Panc1 (cell line): ENCODE data around the gene GRM1. TPM values are rescaled to one million over a fixed set of nuclear protein-coding genes. Genes with fewer than 3 reads are reported as not detected.

ENCODE experiments used
- ATAC-seq: fragments of 200-7000 bp; cut with Tn5 transposase; 2 replicates; pipeline ENCODE4 v1.9.1; 2020; ENCODE audit warnings: mild to moderate bottlenecking, moderate library complexity
- BruUV-seq: library from RNA; stranded (reverse); fragments of 400-500 nt; replicated peaks from 2 replicates; lab custom pipeline; 2021; lab: Mats Ljungman, UMichigan
- CTCF ChIA-PET: fragments of 300-600 bp; sonication (Branson Sonifier 250); formaldehyde crosslinking; loops from one replicate; lab custom pipeline; 2022; ENCODE audit warnings: antibody characterized with exemption; lab: Charles Lee
- POLR2A ChIA-PET: fragments of 300-600 bp; sonication (Branson Sonifier 250); formaldehyde crosslinking; loops from one replicate; lab custom pipeline; 2022; ENCODE audit warnings: antibody characterized with exemption; lab: Charles Lee
- DNase-seq: peaks from one replicate; pipeline ENCODE4 v3.0.0-alpha.2; 2010; ENCODE audit warnings: low read depth, low spot score
- H3K27ac ChIP-seq: 2 replicates; pipeline ENCODE4 v1.5.1; 2011; ENCODE audit warnings: mild to moderate bottlenecking, low read length, inconsistent platforms
- H3K27me3 ChIP-seq: fragments of 200-500 bp; sonication (Bioruptor generic); 2 replicates; pipeline ENCODE4 v1.6.0; 2014; ENCODE audit warnings: low read length, inconsistent platforms; ENCODE audit not compliant: control insufficient read depth, insufficient read depth
- H3K36me3 ChIP-seq: fragments of 200-500 bp; sonication (Bioruptor generic); 2 replicates; pipeline ENCODE4 v1.5.1; 2014; ENCODE audit warnings: inconsistent platforms, mild to moderate bottlenecking, low read length, moderate library complexity; ENCODE audit not compliant: control insufficient read depth, insufficient read depth
- H3K4me1 ChIP-seq: 2 replicates; pipeline ENCODE4 v1.5.1; 2011; ENCODE audit warnings: inconsistent platforms, mild to moderate bottlenecking, low read length, moderate library complexity; ENCODE audit not compliant: control insufficient read depth, insufficient read depth
- H3K4me3 ChIP-seq, 2 experiments: 2 replicates each; pipeline ENCODE4 v1.5.1; 2011 to 2012; ENCODE audit warnings: low read depth in 2 of 2, low read length in 2 of 2, mild to moderate bottlenecking in 2 of 2, inconsistent platforms in 1 of 2, moderate library complexity in 1 of 2
- H3K9me3 ChIP-seq: fragments of 200-500 bp; sonication (Bioruptor generic); 2 replicates; pipeline ENCODE4 v1.5.1; 2014; ENCODE audit warnings: low read depth, mild to moderate bottlenecking, inconsistent platforms, low read length, moderate library complexity; ENCODE audit not compliant: control insufficient read depth, insufficient read depth
- POLR2AphosphoS5 ChIP-seq: IDR thresholded peaks from 2 replicates; pipeline ENCODE4 v1.6.1; 2012; ENCODE audit warnings: mild to moderate bottlenecking, low read depth, low read length, moderate library complexity
- SIN3A ChIP-seq: IDR thresholded peaks from 2 replicates; pipeline ENCODE4 v1.6.1; 2012; ENCODE audit warnings: low read depth, mild to moderate bottlenecking, low read length, moderate library complexity, borderline replicate concordance; ENCODE audit not compliant: insufficient read depth
- TCF7L2 ChIP-seq: IDR thresholded peaks from 2 replicates; pipeline ENCODE4 v1.6.1; 2011; ENCODE audit warnings: mild to moderate bottlenecking, low read depth, low read length, inconsistent platforms
- in situ Hi-C: cut with HindIII; loops from 2 replicates; pipeline ENCODE4 v1.10.0; 2016; ENCODE audit warnings: low sequenced_read_pairs, low pct_unique_long_range_greater_than_20kb
- intact Hi-C: fragments of 100-400 bp; cut with micrococcal nuclease; formaldehyde crosslinking; loops from one replicate; pipeline ENCODE4 v1.10.0; 2022; ENCODE audit not compliant: unreplicated experiment
- total RNA-seq: library from RNA; stranded (reverse); gene quantifications from one replicate; pipeline ENCODE4 v1.2.1, GENCODE V29; 2021; ENCODE audit not compliant: unreplicated experiment
- TF ChIP-seq, protein P1 (sequence below): fragments of 450-650 bp; IDR thresholded peaks from 2 replicates; pipeline ENCODE4 v1.5.1; 2017; ENCODE audit warnings: mild to moderate bottlenecking
- TF ChIP-seq, protein P2 (sequence below), 2 experiments: IDR thresholded peaks; 2 replicates each; pipeline ENCODE4 v1.6.1; 2011 to 2012; ENCODE audit warnings: low read depth in 2 of 2, control low read depth in 1 of 2, low read length in 1 of 2, mild to moderate bottlenecking in 1 of 2, moderate library complexity in 1 of 2; ENCODE audit not compliant: insufficient read depth in 1 of 2

GRM1 gene
- total RNA-seq, 1 experiment from 2014 or later, result not detected

DNA sequence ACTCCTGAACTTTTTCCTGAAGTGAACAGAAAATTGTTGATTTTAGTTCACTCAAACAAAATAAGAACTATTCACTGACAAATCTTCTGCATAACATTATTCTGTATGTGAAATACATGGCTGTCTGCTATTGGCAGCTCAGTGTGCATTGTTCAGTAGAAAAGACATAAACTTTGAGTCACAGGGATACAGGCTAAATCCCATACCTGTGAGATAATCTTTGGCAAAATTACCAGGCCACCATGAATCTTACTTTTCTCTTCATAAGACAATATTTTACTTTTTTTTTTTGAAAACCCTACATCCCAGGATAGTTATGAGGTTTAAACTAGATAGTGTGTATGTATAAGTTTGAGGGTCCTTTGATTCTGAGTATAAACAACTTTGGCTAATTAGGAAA, 224.8 kb downstream of the GRM1 start:
- DNase-seq (no peak), ATAC-seq (no peak)
- no peak overlapping the region for H3K27ac ChIP-seq
- no TSS peak for BruUV-seq
- no peak overlapping the region for H3K4me3 ChIP-seq
- no peaks in the 10 kb centered on the region for H3K9me3 ChIP-seq
- ChIA-PET CTCF (no interaction called here), POLR2A (no interaction called here)
- no peaks in the 10 kb centered on the region; the same call in 1 of the 2 replicates for H3K27me3 ChIP-seq
- no peaks in the 10 kb centered on the region for H3K36me3 ChIP-seq
- in situ Hi-C loops, result no loop called here
- no peaks in the 10 kb centered on the region for H3K4me1 ChIP-seq
- intact Hi-C loops, result no loop called here
- TF ChIP-seq TCF7L2, result no peak
- TF ChIP-seq, protein P1, sequence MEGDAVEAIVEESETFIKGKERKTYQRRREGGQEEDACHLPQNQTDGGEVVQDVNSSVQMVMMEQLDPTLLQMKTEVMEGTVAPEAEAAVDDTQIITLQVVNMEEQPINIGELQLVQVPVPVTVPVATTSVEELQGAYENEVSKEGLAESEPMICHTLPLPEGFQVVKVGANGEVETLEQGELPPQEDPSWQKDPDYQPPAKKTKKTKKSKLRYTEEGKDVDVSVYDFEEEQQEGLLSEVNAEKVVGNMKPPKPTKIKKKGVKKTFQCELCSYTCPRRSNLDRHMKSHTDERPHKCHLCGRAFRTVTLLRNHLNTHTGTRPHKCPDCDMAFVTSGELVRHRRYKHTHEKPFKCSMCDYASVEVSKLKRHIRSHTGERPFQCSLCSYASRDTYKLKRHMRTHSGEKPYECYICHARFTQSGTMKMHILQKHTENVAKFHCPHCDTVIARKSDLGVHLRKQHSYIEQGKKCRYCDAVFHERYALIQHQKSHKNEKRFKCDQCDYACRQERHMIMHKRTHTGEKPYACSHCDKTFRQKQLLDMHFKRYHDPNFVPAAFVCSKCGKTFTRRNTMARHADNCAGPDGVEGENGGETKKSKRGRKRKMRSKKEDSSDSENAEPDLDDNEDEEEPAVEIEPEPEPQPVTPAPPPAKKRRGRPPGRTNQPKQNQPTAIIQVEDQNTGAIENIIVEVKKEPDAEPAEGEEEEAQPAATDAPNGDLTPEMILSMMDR, result no peak
- TF ChIP-seq, protein P2, sequence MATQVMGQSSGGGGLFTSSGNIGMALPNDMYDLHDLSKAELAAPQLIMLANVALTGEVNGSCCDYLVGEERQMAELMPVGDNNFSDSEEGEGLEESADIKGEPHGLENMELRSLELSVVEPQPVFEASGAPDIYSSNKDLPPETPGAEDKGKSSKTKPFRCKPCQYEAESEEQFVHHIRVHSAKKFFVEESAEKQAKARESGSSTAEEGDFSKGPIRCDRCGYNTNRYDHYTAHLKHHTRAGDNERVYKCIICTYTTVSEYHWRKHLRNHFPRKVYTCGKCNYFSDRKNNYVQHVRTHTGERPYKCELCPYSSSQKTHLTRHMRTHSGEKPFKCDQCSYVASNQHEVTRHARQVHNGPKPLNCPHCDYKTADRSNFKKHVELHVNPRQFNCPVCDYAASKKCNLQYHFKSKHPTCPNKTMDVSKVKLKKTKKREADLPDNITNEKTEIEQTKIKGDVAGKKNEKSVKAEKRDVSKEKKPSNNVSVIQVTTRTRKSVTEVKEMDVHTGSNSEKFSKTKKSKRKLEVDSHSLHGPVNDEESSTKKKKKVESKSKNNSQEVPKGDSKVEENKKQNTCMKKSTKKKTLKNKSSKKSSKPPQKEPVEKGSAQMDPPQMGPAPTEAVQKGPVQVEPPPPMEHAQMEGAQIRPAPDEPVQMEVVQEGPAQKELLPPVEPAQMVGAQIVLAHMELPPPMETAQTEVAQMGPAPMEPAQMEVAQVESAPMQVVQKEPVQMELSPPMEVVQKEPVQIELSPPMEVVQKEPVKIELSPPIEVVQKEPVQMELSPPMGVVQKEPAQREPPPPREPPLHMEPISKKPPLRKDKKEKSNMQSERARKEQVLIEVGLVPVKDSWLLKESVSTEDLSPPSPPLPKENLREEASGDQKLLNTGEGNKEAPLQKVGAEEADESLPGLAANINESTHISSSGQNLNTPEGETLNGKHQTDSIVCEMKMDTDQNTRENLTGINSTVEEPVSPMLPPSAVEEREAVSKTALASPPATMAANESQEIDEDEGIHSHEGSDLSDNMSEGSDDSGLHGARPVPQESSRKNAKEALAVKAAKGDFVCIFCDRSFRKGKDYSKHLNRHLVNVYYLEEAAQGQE (IDR thresholded peaks at IDR 0.05; ENCODE audit: insufficient read depth in 1 of 2, low read depth in 2 of 2, low read length in 1 of 2), result no peak
- TF ChIP-seq POLR2AphosphoS5, result no peak
- no peak for TF ChIP-seq SIN3A

DNA sequence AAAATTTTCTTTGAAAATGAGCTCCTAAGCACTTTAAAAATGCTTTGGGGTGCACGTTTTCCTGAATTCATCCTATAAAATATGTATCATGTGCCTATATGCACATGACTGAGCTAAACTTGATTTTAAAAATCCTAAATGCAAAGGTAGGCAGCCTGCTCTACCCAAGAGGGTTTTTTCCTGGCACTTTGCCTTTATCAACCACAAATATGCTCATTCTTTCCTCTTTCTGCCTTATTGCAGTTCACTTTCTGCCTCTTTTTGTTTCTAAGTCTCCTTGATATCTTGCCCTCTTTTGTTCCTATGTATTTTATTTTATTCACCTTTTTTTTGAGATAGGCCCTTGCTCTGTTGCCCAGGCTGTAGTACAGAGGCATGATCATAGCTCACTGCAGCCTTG, 229.3 kb downstream of the GRM1 start:
- Histone ChIP-seq H3K9me3 (no peaks in the 10 kb centered on the region), H3K36me3 (no peaks in the 10 kb centered on the region), H3K27me3 (no peaks in the 10 kb centered on the region), H3K27ac (no peak overlapping the region), H3K4me3 (no peak overlapping the region), H3K4me1 (no peaks in the 10 kb centered on the region)
- ChIA-PET POLR2A (no interaction called here), CTCF (no interaction called here)
- intact Hi-C loops, result no loop called here
- DNase-seq (no peak), ATAC-seq (no peak)
- BruUV-seq, result no TSS peak
- TF ChIP-seq, protein P2 (IDR thresholded peaks at IDR 0.05; ENCODE audit: insufficient read depth in 1 of 2, low read depth in 2 of 2, low read length in 1 of 2), result no peak
- TF ChIP-seq, protein P1, result no peak
- TF ChIP-seq POLR2AphosphoS5 (no peak), SIN3A (no peak), TCF7L2 (no peak)
- in situ Hi-C loops, result no loop called here
